ENCODE data around the gene C1orf159. TPM values are rescaled to one million over a fixed set of nuclear protein-coding genes. Genes with fewer than 3 reads are reported as not detected.

Gene C1orf159
- total RNA-seq, 1 experiment from 2014 or later = 15.7 TPM

DNA sequence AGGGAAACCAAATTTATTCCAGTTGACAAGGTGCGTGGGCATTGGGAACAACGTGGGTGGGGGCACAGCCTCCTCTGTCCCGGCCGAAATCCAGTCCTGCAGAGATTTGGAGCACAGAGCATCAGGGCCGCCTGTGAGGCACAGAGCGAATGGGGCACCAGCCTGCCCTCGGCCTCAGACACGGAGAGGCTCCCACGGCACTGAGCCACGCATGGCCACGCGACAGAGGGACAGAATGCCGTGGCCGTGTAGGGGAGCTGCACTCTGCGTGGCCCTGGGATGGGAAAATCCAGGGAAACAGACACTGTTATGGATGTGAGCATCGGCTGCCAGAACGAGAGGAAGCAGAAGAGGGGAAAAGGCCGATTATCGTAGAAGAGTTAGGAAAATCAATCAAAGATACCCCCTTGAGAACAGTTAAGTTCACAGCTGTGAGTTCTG, 13.5 kb upstream of the C1orf159 start:
- ChIA-PET CTCF (interaction anchor here (0.5 to 1.7 kb wide), 2 partner anchors 7 to 114 kb away, joined by 3 to 4 read pairs; no protein-coding TSS in a partner anchor), POLR2A (no interaction called here)
- H3K9me3 Mint-ChIP-seq (ENCODE audit: unreplicated experiment) = no peaks in the 10 kb centered on the region
- no peaks in the 10 kb centered on the region for H3K36me3 Mint-ChIP-seq (ENCODE audit: insufficient read depth, unreplicated experiment)
- TF ChIP-seq, protein P1, sequence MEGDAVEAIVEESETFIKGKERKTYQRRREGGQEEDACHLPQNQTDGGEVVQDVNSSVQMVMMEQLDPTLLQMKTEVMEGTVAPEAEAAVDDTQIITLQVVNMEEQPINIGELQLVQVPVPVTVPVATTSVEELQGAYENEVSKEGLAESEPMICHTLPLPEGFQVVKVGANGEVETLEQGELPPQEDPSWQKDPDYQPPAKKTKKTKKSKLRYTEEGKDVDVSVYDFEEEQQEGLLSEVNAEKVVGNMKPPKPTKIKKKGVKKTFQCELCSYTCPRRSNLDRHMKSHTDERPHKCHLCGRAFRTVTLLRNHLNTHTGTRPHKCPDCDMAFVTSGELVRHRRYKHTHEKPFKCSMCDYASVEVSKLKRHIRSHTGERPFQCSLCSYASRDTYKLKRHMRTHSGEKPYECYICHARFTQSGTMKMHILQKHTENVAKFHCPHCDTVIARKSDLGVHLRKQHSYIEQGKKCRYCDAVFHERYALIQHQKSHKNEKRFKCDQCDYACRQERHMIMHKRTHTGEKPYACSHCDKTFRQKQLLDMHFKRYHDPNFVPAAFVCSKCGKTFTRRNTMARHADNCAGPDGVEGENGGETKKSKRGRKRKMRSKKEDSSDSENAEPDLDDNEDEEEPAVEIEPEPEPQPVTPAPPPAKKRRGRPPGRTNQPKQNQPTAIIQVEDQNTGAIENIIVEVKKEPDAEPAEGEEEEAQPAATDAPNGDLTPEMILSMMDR (IDR thresholded peaks at IDR 0.05; ENCODE audit: unreplicated experiment) = no peak
- H3K27me3 Mint-ChIP-seq (ENCODE audit: insufficient read depth, unreplicated experiment) = peaks cover 15% of the 10 kb centered on the region
- no peaks in the 10 kb centered on the region for H3K4me1 Mint-ChIP-seq (ENCODE audit: insufficient read depth, unreplicated experiment)
- H3K4me3 Mint-ChIP-seq (ENCODE audit: unreplicated experiment) = no peak overlapping the region
- intact Hi-C loops (cut with micrococcal nuclease) = no loop called here
- no peak for DNase-seq (ENCODE audit: unreplicated experiment)
- H3K27ac Mint-ChIP-seq (ENCODE audit: low read depth, unreplicated experiment) = no peak overlapping the region
- BruUV-seq (replicated peaks) = no TSS peak

DNA sequence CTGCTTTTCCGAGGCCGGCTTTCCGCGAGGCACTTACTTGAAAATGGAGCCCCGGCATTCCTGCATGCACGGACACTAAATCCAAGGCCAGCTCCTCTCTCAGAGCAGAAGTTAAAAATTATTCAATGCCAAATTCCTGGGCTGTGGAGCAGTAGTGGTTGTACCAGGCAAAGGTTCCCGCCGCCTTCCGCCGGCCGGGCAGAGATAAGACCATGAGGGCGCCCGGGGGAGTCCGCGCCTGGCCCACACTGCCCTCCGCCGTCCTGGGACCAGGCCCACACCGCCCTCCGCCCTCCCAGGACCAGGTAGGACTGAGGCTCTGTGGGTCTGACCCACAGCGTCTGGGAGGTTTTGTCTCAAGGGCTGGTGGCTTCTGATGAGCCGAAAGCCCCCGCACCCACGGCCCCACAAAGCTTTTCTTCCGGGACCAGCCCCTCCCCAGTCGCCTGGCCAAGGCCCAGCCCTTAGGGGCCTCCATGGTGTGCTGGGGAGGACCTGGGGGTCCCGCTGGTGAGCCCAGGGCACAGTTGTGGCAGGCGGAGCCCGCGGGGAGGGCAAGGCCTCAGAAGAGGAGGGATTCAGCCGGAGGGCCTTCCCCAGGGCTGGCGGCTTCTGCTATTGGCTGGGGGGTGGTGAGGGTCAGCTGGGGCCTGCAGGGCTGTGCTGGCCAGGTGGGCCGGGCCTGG, 12.7 kb upstream of the C1orf159 start:
- Mint-ChIP-seq H3K27me3 (ENCODE audit: insufficient read depth, unreplicated experiment) (peaks cover 15% of the 10 kb centered on the region), H3K27ac (ENCODE audit: low read depth, unreplicated experiment) (no peak overlapping the region), H3K36me3 (ENCODE audit: insufficient read depth, unreplicated experiment) (no peaks in the 10 kb centered on the region), H3K4me3 (ENCODE audit: unreplicated experiment) (no peak overlapping the region), H3K9me3 (ENCODE audit: unreplicated experiment) (no peaks in the 10 kb centered on the region), H3K4me1 (ENCODE audit: insufficient read depth, unreplicated experiment) (no peaks in the 10 kb centered on the region)
- no TSS peak for BruUV-seq (replicated peaks)
- POLR2A ChIA-PET = no interaction called here
- CTCF ChIA-PET = interaction anchor here (0.7 kb wide), 1 partner anchor 163 kb away, joined by 3 read pairs; no protein-coding TSS in a partner anchor
- no peak for DNase-seq (ENCODE audit: unreplicated experiment)
- TF ChIP-seq, protein P1 (IDR thresholded peaks at IDR 0.05; ENCODE audit: unreplicated experiment) = no peak
- intact Hi-C loops (cut with micrococcal nuclease) = no loop called here

GRCh38 chr1:1127551-1128451, 11.9 kb upstream of the C1orf159 start:
- CTCF ChIA-PET = interaction anchor here (0.5 to 0.7 kb wide), 2 partner anchors 151 to 163 kb away, joined by 3 read pairs; no protein-coding TSS in a partner anchor
- TF ChIP-seq, protein P1 (IDR thresholded peaks at IDR 0.05; ENCODE audit: unreplicated experiment) = no peak

GRCh38 chr1:1125945-1126344, 10.1 kb upstream of the C1orf159 start:
- no peaks in the 10 kb centered on the region for H3K9me3 Mint-ChIP-seq (ENCODE audit: unreplicated experiment)
- H3K4me3 Mint-ChIP-seq (ENCODE audit: unreplicated experiment) = no peak overlapping the region
- no peak overlapping the region for H3K27ac Mint-ChIP-seq (ENCODE audit: low read depth, unreplicated experiment)
- DNase-seq (ENCODE audit: unreplicated experiment) = no peak
- BruUV-seq (replicated peaks) = no TSS peak
- H3K4me1 Mint-ChIP-seq (ENCODE audit: insufficient read depth, unreplicated experiment) = no peaks in the 10 kb centered on the region
- peaks cover 5% of the 10 kb centered on the region for H3K27me3 Mint-ChIP-seq (ENCODE audit: insufficient read depth, unreplicated experiment)
- TF ChIP-seq, protein P1 (IDR thresholded peaks at IDR 0.05; ENCODE audit: unreplicated experiment) = no peak
- no peaks in the 10 kb centered on the region for H3K36me3 Mint-ChIP-seq (ENCODE audit: insufficient read depth, unreplicated experiment)
- ChIA-PET POLR2A (no interaction called here), CTCF (interaction anchor here (0.7 to 1.2 kb wide), 2 partner anchors 164 to 265 kb away, joined by 3 to 4 read pairs; no protein-coding TSS in a partner anchor)
- intact Hi-C loops (cut with micrococcal nuclease) = no loop called here

More at GRCh38 chr1:1127551-1128451, 11.9 kb upstream of the C1orf159 start:
- intact Hi-C loops (cut with micrococcal nuclease) = no loop called here
- H3K27ac Mint-ChIP-seq (ENCODE audit: low read depth, unreplicated experiment) = no peak overlapping the region
- H3K27me3 Mint-ChIP-seq (ENCODE audit: insufficient read depth, unreplicated experiment) = peaks cover 15% of the 10 kb centered on the region
- DNase-seq (ENCODE audit: unreplicated experiment) = no peak
- H3K4me1 Mint-ChIP-seq (ENCODE audit: insufficient read depth, unreplicated experiment) = no peaks in the 10 kb centered on the region
- H3K36me3 Mint-ChIP-seq (ENCODE audit: insufficient read depth, unreplicated experiment) = no peaks in the 10 kb centered on the region
- H3K4me3 Mint-ChIP-seq (ENCODE audit: unreplicated experiment) = no peak overlapping the region
- no TSS peak for BruUV-seq (replicated peaks)
- H3K9me3 Mint-ChIP-seq (ENCODE audit: unreplicated experiment) = no peaks in the 10 kb centered on the region
- POLR2A ChIA-PET = no interaction called here
